Measurements from ENCODE around the gene PEAK3.

PEAK3 gene

DNA sequence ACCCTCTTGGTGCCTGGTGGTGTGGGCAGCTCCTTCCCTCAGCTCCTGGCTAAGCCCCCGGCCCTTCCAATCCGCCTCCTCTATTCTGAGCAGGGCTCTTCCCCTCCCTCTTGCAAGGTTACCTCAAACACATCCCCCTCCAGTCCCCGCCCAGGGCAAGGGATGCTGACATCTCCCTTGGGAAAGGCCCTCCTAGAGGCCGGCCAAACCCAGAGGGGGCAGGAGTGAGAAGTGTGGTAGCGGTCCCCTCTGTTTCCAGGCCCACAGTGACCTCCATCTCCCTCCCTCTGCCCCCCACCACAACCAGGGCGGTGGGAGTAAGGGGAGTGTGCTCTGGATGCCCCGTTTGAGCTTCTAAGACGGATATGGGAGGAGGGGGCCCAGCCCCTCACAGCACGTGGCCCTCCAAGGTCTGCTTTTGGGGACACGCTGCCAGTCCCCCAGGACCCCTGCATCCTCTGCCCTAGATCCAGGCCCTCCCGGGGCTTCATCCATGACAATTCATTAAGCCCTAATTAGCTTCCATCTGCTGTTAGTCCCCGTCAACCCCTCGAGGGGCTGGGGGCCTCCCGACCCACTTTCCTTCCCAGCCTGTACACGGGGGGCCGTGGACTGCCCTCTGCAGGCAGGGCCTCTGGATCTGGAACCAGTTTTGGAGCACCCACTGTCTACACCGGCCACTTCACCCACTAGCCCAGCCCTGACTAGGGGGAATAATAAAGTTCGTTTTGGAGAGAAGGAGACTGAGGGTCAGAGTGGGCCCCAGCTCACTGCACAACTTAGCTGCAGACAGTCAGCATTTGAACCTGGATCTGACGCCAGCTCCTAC is 23.7 kb upstream of the PEAK3 start:
- TF ChIP-seq POLR2AphosphoS5 (IDR thresholded peaks at IDR 0.05; ENCODE audit: low read depth, low read length) (no peak; the same call in 1 of the 2 replicates), SPI1 (IDR thresholded peaks at IDR 0.05; ENCODE audit: low read depth, low read length) (no peak), TAF1 (IDR thresholded peaks at IDR 0.05; ENCODE audit: low read depth, low read length) (no peak), PAX5 (IDR thresholded peaks at IDR 0.05; ENCODE audit: insufficient read depth, low read length, severe bottlenecking) (no peak), POLR2A (IDR thresholded peaks at IDR 0.05; ENCODE audit: low read depth, low read length) (no peak), POU2F2 (IDR thresholded peaks at IDR 0.05; ENCODE audit: low read depth, low read length) (no peak)
- DNase-seq (ENCODE audit: insufficient read length, low spot score) (no peak), FAIRE-seq (no peak)

DNA sequence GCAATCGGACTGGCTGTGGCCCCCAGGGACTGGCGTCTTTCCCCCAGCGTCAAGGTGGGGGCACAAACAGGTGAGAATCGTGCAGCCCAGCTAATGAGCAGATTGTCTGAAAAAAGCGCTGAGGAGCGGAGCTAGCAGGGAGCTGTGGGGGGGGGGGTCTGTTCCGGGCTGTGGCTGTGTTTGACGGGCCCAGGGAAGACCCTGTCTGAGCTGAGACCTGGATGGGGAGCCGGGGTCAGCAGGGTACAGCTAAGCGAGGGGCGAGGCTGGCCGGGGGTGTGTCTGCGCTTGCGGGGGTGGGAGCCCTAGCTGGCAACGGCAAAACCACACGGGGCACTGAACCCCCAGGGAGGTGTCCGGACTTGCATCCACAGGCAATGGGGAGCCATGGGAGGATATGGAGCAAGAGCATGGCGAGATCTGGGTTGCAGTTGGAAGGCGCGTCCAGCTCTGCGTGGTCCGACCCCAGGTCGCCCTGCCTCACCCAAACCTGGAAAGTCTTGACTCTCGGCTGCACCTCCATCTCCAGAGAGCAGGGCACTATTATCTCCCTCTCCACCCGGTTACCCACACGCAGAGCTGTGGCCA is 21.3 kb upstream of the PEAK3 start:
- no peak for TF ChIP-seq PAX5 (IDR thresholded peaks at IDR 0.05; ENCODE audit: insufficient read depth, low read length, severe bottlenecking)
- no peak for TF ChIP-seq POU2F2 (IDR thresholded peaks at IDR 0.05; ENCODE audit: low read depth, low read length)
- no peak for TF ChIP-seq TAF1 (IDR thresholded peaks at IDR 0.05; ENCODE audit: low read depth, low read length)
- TF ChIP-seq POLR2A (IDR thresholded peaks at IDR 0.05; ENCODE audit: low read depth, low read length) = no peak
- no peak for TF ChIP-seq SPI1 (IDR thresholded peaks at IDR 0.05; ENCODE audit: low read depth, low read length)
- TF ChIP-seq POLR2AphosphoS5 (IDR thresholded peaks at IDR 0.05; ENCODE audit: low read depth, low read length) = no peak
- no peak for FAIRE-seq
- DNase-seq (ENCODE audit: insufficient read length, low spot score) = no peak

GRCh38 chr19:2302319-2303210 is 20.6 kb upstream of the PEAK3 start:
- FAIRE-seq (no peak), DNase-seq (ENCODE audit: insufficient read length, low spot score) (no peak)
- TF ChIP-seq POLR2A (IDR thresholded peaks at IDR 0.05; ENCODE audit: low read depth, low read length) (0 out of 2 replicates have a peak, but pooled peaks have one; percentile 15), POLR2AphosphoS5 (IDR thresholded peaks at IDR 0.05; ENCODE audit: low read depth, low read length) (peak; percentile 63; the same call in 1 of the 2 replicates), PAX5 (IDR thresholded peaks at IDR 0.05; ENCODE audit: insufficient read depth, low read length, severe bottlenecking) (no peak), POU2F2 (IDR thresholded peaks at IDR 0.05; ENCODE audit: low read depth, low read length) (no peak)

- FAIRE-seq (no peak), DNase-seq (ENCODE audit: insufficient read length, low spot score) (no peak)
- TF ChIP-seq POLR2AphosphoS5 (IDR thresholded peaks at IDR 0.05; ENCODE audit: low read depth, low read length) (no peak), POU2F2 (IDR thresholded peaks at IDR 0.05; ENCODE audit: low read depth, low read length) (no peak), POLR2A (IDR thresholded peaks at IDR 0.05; ENCODE audit: low read depth, low read length) (no peak; the same call in 1 of the 2 replicates), TAF1 (IDR thresholded peaks at IDR 0.05; ENCODE audit: low read depth, low read length) (no peak), PAX5 (IDR thresholded peaks at IDR 0.05; ENCODE audit: insufficient read depth, low read length, severe bottlenecking) (no peak), SPI1 (IDR thresholded peaks at IDR 0.05; ENCODE audit: low read depth, low read length) (no peak)
Measured at GRCh38 chr19:2300533-2300932, 18.6 kb upstream of the PEAK3 start.

GRCh38 chr19:2296141-2296540 is 14.2 kb upstream of the PEAK3 start:
- FAIRE-seq = no peak
- TF ChIP-seq POU2F2 (IDR thresholded peaks at IDR 0.05; ENCODE audit: low read depth, low read length) (no peak), POLR2AphosphoS5 (IDR thresholded peaks at IDR 0.05; ENCODE audit: low read depth, low read length) (peak; percentile 23; the same call in 1 of the 2 replicates)
- DNase-seq (ENCODE audit: insufficient read length, low spot score) = no peak

- FAIRE-seq (no peak), DNase-seq (ENCODE audit: insufficient read length, low spot score) (no peak)
- no peak for TF ChIP-seq TAF1 (IDR thresholded peaks at IDR 0.05; ENCODE audit: low read depth, low read length)
- no peak for TF ChIP-seq POU2F2 (IDR thresholded peaks at IDR 0.05; ENCODE audit: low read depth, low read length)
- no peak for TF ChIP-seq POLR2A (IDR thresholded peaks at IDR 0.05; ENCODE audit: low read depth, low read length)
- no peak for TF ChIP-seq PAX5 (IDR thresholded peaks at IDR 0.05; ENCODE audit: insufficient read depth, low read length, severe bottlenecking)
- no peak; the same call in 1 of the 2 replicates for TF ChIP-seq POLR2AphosphoS5 (IDR thresholded peaks at IDR 0.05; ENCODE audit: low read depth, low read length)
- no peak for TF ChIP-seq SPI1 (IDR thresholded peaks at IDR 0.05; ENCODE audit: low read depth, low read length)
Measured at GRCh38 chr19:2294687-2295335, 12.8 kb upstream of the PEAK3 start.

DNA sequence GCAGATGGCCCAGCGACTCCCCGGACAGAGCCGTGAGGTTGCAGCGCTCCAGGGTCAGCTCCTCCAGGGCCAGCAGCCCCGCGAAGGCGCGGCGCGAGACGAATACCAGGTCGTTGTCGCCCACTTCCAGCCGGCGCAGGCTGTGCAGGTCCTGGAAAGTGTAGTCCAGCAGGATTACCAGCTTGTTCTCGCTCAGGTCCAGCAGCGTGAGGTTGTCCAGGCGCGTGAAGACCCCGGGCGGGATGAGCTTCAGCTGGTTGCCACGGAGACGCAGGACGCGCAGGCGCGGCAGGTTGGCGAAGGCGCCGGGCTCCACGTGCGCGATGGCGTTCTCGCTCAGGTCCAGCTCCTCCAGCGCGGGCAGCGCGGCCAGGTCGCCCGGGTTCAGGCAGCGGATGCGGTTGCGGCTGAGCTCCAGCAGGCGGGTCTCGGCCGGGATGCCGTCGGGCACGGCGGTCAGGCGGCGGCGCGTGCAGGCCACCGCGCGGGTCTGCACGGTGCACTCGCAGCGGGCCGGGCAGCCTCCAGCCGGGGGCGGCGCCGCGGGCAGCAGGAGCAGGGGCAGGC is 9.3 kb upstream of the PEAK3 start:
- DNase-seq (ENCODE audit: insufficient read length, low spot score) = no peak

GRCh38 chr19:2290441-2291184 is 8.6 kb upstream of the PEAK3 start:
- peak; percentile 13; the same call in 1 of the 2 replicates for TF ChIP-seq POLR2A (IDR thresholded peaks at IDR 0.05; ENCODE audit: low read depth, low read length)
- no peak for TF ChIP-seq POU2F2 (IDR thresholded peaks at IDR 0.05; ENCODE audit: low read depth, low read length)
- FAIRE-seq = no peak
- no peak for DNase-seq (ENCODE audit: insufficient read length, low spot score)

More for the DNA sequence above, 9.3 kb upstream of the PEAK3 start:
- FAIRE-seq = no peak
- no peak for TF ChIP-seq SPI1 (IDR thresholded peaks at IDR 0.05; ENCODE audit: low read depth, low read length)
- no peak; the same call in 1 of the 2 replicates for TF ChIP-seq POLR2AphosphoS5 (IDR thresholded peaks at IDR 0.05; ENCODE audit: low read depth, low read length)
- TF ChIP-seq POU2F2 (IDR thresholded peaks at IDR 0.05; ENCODE audit: low read depth, low read length) = no peak
- no peak for TF ChIP-seq POLR2A (IDR thresholded peaks at IDR 0.05; ENCODE audit: low read depth, low read length)
- TF ChIP-seq PAX5 (IDR thresholded peaks at IDR 0.05; ENCODE audit: insufficient read depth, low read length, severe bottlenecking) = no peak
- no peak for TF ChIP-seq TAF1 (IDR thresholded peaks at IDR 0.05; ENCODE audit: low read depth, low read length)

Measured in GM12891 (cell line).